HG03354 (cell line): ENCODE data around the gene MYOCD.

Experiments used
- ATAC-seq: cut with Tn5 transposase; IDR thresholded peaks from one replicate; pipeline ENCODE4 v1.9.1; 2021; ENCODE audit warnings: mild to moderate bottlenecking; ENCODE audit not compliant: unreplicated experiment, poor library complexity, severe bottlenecking

MYOCD gene

GRCh38 chr17:12637745-12638651, 27.7 kb upstream of the MYOCD start:
- no peak for ATAC-seq

- no peak for ATAC-seq
Measured at GRCh38 chr17:12640364-12640763, 25.3 kb upstream of the MYOCD start.

- ATAC-seq, result no peak
Measured at GRCh38 chr17:12641084-12641483, 24.6 kb upstream of the MYOCD start.

- no peak for ATAC-seq
Measured at GRCh38 chr17:12642034-12642433, 23.7 kb upstream of the MYOCD start.

GRCh38 chr17:12643822-12644221, 21.9 kb upstream of the MYOCD start:
- no peak for ATAC-seq

GRCh38 chr17:12644623-12645022, 21.1 kb upstream of the MYOCD start:
- ATAC-seq, result no peak

GRCh38 chr17:12646761-12647422, 18.8 kb upstream of the MYOCD start:
- no peak for ATAC-seq

GRCh38 chr17:12648498-12648897, 17.2 kb upstream of the MYOCD start:
- no peak for ATAC-seq

- no peak for ATAC-seq
Measured at GRCh38 chr17:12655936-12656335, 9.8 kb upstream of the MYOCD start.

GRCh38 chr17:12656354-12656753, 9.3 kb upstream of the MYOCD start:
- ATAC-seq, result no peak

GRCh38 chr17:12659500-12659899, 6.2 kb upstream of the MYOCD start:
- no peak for ATAC-seq

GRCh38 chr17:12664252-12664651, 1.4 kb upstream of the MYOCD start:
- ATAC-seq, result no peak

- ATAC-seq, result no peak
Measured at GRCh38 chr17:12664894-12665262, 812 bp upstream of the MYOCD start.

GRCh38 chr17:12666718-12667117, 1.0 kb downstream of the MYOCD start:
- no peak for ATAC-seq

- ATAC-seq, result no peak
Measured at GRCh38 chr17:12667299-12667958, 1.7 kb downstream of the MYOCD start.

- no peak for ATAC-seq
Measured at GRCh38 chr17:12671906-12672305, 6.2 kb downstream of the MYOCD start.

GRCh38 chr17:12672947-12673346, 7.3 kb downstream of the MYOCD start:
- ATAC-seq, result no peak

GRCh38 chr17:12673788-12674187, 8.1 kb downstream of the MYOCD start:
- no peak for ATAC-seq

- ATAC-seq, result no peak
Measured at GRCh38 chr17:12680407-12680897, 14.8 kb downstream of the MYOCD start.

GRCh38 chr17:12680993-12681392, 15.3 kb downstream of the MYOCD start:
- ATAC-seq, result no peak

- ATAC-seq, result no peak
Measured at GRCh38 chr17:12683299-12683698, 17.6 kb downstream of the MYOCD start.
